GM10248 (cell line): ENCODE measurements around the gene ASB12.

Experiments used
- CTCF ChIA-PET: fragments of 300-600 bp; sonication (Branson Sonifier 250); formaldehyde crosslinking; extraction: SDS; loops from one replicate; lab custom pipeline; 2021; ENCODE audit warnings: antibody characterized with exemption; lab: Yijun Ruan, JAX
- POLR2A ChIA-PET: fragments of 350-650 bp; sonication (Branson Sonifier 250); formaldehyde crosslinking; extraction: SDS; loops from one replicate; lab custom pipeline; 2020; ENCODE audit warnings: antibody characterized with exemption; lab: Yijun Ruan, JAX
- DNase-seq: peaks from one replicate; pipeline ENCODE4 v3.0.0; 2012; ENCODE audit errors: extremely low spot score
- TF ChIP-seq, protein P1 (sequence below): IDR thresholded peaks from 2 replicates; pipeline ENCODE4 v1.5.1; 2012; ENCODE audit warnings: mild to moderate bottlenecking, low read depth; ENCODE audit errors: extremely low read depth, missing control alignments, control extremely low read depth

The ASB12 gene

DNA sequence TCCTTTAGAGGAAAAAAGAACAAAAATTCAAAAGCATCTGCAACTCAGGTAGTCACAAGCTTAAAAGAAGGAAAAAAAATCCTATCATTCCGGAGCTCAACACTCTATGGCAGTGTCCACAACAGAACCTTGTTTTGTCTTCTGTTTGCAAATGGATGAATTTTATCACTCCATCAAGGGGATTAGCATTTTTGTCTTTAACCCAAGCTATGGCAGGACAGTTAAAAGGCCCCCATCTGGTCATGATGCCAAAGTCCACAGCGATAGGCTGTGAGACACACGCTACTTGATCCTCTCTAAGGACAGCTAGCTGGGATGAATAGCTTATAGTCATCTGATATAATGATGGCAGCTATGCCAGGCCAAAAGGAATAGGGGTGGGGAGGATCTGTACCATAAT is 41.5 kb downstream of the ASB12 start:
- DNase-seq, result no peak
- TF ChIP-seq, protein P1, sequence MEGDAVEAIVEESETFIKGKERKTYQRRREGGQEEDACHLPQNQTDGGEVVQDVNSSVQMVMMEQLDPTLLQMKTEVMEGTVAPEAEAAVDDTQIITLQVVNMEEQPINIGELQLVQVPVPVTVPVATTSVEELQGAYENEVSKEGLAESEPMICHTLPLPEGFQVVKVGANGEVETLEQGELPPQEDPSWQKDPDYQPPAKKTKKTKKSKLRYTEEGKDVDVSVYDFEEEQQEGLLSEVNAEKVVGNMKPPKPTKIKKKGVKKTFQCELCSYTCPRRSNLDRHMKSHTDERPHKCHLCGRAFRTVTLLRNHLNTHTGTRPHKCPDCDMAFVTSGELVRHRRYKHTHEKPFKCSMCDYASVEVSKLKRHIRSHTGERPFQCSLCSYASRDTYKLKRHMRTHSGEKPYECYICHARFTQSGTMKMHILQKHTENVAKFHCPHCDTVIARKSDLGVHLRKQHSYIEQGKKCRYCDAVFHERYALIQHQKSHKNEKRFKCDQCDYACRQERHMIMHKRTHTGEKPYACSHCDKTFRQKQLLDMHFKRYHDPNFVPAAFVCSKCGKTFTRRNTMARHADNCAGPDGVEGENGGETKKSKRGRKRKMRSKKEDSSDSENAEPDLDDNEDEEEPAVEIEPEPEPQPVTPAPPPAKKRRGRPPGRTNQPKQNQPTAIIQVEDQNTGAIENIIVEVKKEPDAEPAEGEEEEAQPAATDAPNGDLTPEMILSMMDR, result no peak
- ChIA-PET CTCF (interaction anchor here (1.1 kb wide), 1 partner anchor 13 kb away, joined by 3 read pairs; no protein-coding TSS in a partner anchor), POLR2A (no interaction called here)

DNA sequence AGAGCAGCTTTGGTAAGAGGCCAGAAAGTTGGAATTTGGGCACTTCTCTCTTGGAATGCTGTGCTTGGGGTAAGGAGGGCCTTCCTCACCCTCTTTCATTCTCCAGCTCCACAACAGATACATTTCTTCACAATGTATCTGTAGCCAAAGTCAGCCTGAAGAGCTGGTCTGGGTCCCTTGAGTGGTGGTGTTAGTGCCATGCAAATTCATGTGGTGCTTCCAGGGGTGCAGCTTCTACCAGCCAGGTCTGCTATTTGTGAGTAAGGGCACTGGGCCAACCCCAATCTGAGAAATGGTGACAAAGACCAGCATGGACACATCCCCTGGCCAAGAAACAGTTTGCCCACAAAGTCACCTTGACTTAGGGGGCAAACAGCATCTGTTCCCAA is 42.7 kb downstream of the ASB12 start:
- POLR2A ChIA-PET, result no interaction called here
- TF ChIP-seq, protein P1, result no peak
- no peak for DNase-seq
- CTCF ChIA-PET, result interaction anchor here (1.1 kb wide), 1 partner anchor 14 kb away, joined by 3 read pairs; no protein-coding TSS in a partner anchor

DNA sequence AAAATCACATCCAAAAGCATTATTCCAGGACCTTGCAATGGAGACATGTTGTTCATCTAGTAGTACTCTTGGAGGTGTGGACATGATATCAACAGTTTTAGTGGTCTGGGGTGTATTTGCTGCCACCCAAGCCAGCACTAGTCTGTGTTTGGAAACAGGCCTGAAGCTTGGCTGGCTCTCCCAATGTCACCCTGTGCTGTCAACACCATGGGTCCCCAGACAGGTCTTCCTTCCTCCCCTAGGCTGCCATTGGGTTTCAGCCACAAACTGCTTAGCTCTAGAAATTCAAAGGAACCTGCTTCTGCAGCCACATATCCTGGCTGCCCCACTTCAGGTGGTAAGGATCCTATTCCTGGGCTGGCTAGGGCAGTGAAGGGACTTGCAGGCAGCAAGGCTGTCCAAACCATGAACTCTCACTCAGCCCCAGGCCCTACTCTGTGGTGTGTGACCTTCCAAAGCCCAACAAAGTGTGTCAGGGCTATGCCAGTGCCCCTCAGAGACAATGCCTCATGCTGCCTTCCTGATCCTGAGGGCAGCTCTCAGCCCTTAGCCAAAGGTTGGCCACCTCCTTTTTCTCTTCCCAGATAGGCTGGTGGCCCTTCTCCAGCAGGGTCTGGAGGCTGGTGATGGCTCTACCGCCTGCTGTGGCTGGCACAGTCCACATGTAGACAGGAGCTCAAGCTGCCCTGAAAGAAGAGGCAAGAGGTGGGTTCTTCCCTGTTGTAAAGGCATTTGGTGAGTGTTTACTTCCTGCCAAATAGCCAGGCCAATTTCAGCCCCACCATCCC is 43.2 kb downstream of the ASB12 start:
- ChIA-PET CTCF (no interaction called here), POLR2A (no interaction called here)
- no peak for DNase-seq
- TF ChIP-seq, protein P1, result no peak

DNA sequence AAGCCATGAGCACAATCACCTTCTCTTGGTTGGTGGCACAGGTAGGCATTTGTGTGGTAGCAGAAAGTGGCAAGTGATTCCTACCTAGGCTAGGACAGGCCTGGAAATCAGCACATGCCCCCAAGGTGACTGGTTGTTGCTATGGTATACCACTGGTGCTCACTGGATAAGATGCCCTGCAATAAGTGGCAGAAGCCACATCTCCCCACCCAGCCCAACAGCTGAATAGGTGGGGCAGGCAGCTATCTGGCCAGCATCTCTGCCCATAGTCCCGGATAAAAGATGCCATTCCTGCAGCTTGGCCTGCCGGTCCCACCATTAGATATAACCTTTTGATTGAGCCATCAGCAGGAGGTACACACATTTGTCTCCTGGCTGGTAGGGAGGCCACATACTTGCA is 46.0 kb downstream of the ASB12 start:
- CTCF ChIA-PET, result no interaction called here
- POLR2A ChIA-PET, result no interaction called here

DNA sequence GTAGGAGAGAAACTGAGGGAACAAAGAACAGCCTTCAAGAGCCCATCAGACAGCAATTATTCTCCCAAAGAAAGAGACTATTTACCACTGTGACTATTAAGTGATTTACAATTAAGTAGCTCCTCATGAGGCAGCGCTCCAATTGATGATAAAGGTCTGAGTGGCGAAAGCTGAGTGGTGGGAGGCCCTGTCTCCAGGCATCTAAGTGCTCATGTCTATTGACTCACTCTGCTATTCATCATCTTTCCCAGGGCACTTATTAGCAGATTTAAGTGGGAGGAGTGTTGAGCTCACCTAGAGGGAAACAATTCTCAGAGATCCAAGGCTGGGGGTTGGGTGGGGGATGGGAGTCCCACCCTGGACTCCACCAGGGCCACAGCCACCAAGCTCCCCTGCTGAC is 48.2 kb downstream of the ASB12 start:
- POLR2A ChIA-PET, result no interaction called here
- no peak for DNase-seq
- CTCF ChIA-PET, result no interaction called here

More for the DNA sequence above, 46.0 kb downstream of the ASB12 start:
- TF ChIP-seq, protein P1, result no peak
- DNase-seq, result no peak

DNA sequence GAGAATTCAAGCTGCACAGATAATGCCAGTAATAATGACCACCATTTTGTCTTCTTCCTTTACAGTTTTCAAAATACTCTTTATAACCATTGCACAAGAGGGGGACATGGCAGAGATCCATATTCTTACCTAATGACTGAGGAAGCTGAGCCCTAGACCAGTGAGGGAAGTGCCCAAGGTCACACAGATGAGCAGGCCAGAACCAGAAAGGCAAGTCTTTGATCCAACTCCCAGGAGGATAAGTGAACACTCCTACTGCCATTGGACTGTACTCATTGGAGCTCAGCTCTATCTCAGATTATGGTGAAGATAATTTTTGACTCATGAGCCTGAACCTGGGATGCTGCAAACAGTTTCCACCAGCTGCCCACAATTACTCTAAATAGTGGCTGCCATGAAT is 53.5 kb downstream of the ASB12 start:
- DNase-seq, result no peak
- TF ChIP-seq, protein P1, result no peak
- CTCF ChIA-PET, result no interaction called here
- POLR2A ChIA-PET, result no interaction called here

More for the DNA sequence above, 48.2 kb downstream of the ASB12 start:
- TF ChIP-seq, protein P1, result no peak
